Activated naive CD4-positive, alpha-beta T cell treated with anti-CD3 and anti-CD28 coated beads, Interleukin-2, amount 50 U/mL, for 72 hours (primary cell): ENCODE results near the gene OVOL2. TPM values are rescaled to one million over a fixed set of nuclear protein-coding genes. Genes with fewer than 3 reads are reported as not detected.
"Not testable (repeated sequence)": the region's sequence is repeated elsewhere in the genome, so short reads cannot be mapped to it uniquely, and the experiment has no call there.

Experiments used
- ATAC-seq, 2 donors: fragments of 150-1000 bp; cut with Tn5 transposase; 2 replicates each; pipeline ENCODE4 v1.10.0; 2021; ENCODE audit warnings: mild to moderate bottlenecking in 2 of 2, moderate library complexity in 2 of 2
- DNase-seq, 2 donors: peaks; one replicate each; pipeline ENCODE4 v3.0.0; 2021 to 2022; ENCODE audit warnings: low spot score in 2 of 2
- H3K27ac Mint-ChIP-seq, 2 donors: one replicate each; pipeline ENCODE4 v1.8.0; 2022; ENCODE audit warnings: mild to moderate bottlenecking in 2 of 2, mixed read lengths in 2 of 2
- H3K36me3 Mint-ChIP-seq, 2 donors: one replicate each; pipeline ENCODE4 v1.8.0; 2022; ENCODE audit warnings: mixed read lengths in 2 of 2
- H3K9me3 Mint-ChIP-seq, 2 donors: one replicate each; pipeline ENCODE4 v1.8.0; 2022; ENCODE audit warnings: mixed read lengths in 2 of 2
- total RNA-seq, 2 donors: library from RNA; stranded (reverse); gene quantifications; one replicate each; pipeline ENCODE4 v1.2.3, GENCODE V29; 2022

OVOL2 gene
- not detected for total RNA-seq

- Mint-ChIP-seq H3K36me3 (peaks cover 5 to 7% of the 10 kb centered on the region in 2 donors), H3K27ac (no peak within 1 kb of the TSS), H3K9me3 (no peaks in the 10 kb centered on the region)
- peak in 1 of 2 donors; percentile 7 for DNase-seq
- peak in 1 of 2 donors; percentile 21 for ATAC-seq
Observed at GRCh38 chr20:18057101-18057993, at the start of gene OVOL2. OVOL2 (minus strand) TSS chr20:18057916; CDS start chr20:18057634, 282 bp downstream.

- no peak for ATAC-seq
- no peak for DNase-seq
- Mint-ChIP-seq H3K27ac (no peak overlapping the region), H3K9me3 (peaks cover 0 to 3% of the 10 kb centered on the region in 2 donors), H3K36me3 (no peaks in the 10 kb centered on the region)
Observed at GRCh38 chr20:18103497-18103896, 45.8 kb upstream of the OVOL2 start.

- no peak overlapping the region for H3K27ac Mint-ChIP-seq
- H3K36me3 Mint-ChIP-seq, result no peaks in the 10 kb centered on the region
- H3K9me3 Mint-ChIP-seq, result peaks cover 0 to 3% of the 10 kb centered on the region in 2 donors
- DNase-seq (no peak), ATAC-seq (no peak)
Observed at GRCh38 chr20:18101125-18101810, 43.6 kb upstream of the OVOL2 start.

GRCh38 chr20:18100569-18100968 lies 42.9 kb upstream of the OVOL2 start:
- not testable (repeated sequence) for H3K36me3 Mint-ChIP-seq, H3K9me3 Mint-ChIP-seq, DNase-seq, ATAC-seq, H3K27ac Mint-ChIP-seq

GRCh38 chr20:18094191-18094590 lies 36.5 kb upstream of the OVOL2 start:
- peaks cover 0 to 3% of the 10 kb centered on the region in 2 donors for H3K9me3 Mint-ChIP-seq
- ATAC-seq (no peak), DNase-seq (no peak)
- H3K27ac Mint-ChIP-seq, result no peak overlapping the region
- H3K36me3 Mint-ChIP-seq, result no peaks in the 10 kb centered on the region

- H3K9me3 Mint-ChIP-seq, result no peaks in the 10 kb centered on the region
- H3K36me3 Mint-ChIP-seq, result no peaks in the 10 kb centered on the region
- ATAC-seq (no peak), DNase-seq (no peak)
- no peak overlapping the region for H3K27ac Mint-ChIP-seq
Observed at GRCh38 chr20:18093388-18093787, 35.7 kb upstream of the OVOL2 start.

- DNase-seq, result no peak
- H3K9me3 Mint-ChIP-seq, result no peaks in the 10 kb centered on the region
- no peaks in the 10 kb centered on the region for H3K36me3 Mint-ChIP-seq
- no peak overlapping the region for H3K27ac Mint-ChIP-seq
- ATAC-seq, result no peak
Observed at GRCh38 chr20:18092890-18093289, 35.2 kb upstream of the OVOL2 start.

- DNase-seq (no peak), ATAC-seq (no peak)
- Mint-ChIP-seq H3K9me3 (no peaks in the 10 kb centered on the region), H3K27ac (no peak overlapping the region), H3K36me3 (no peaks in the 10 kb centered on the region)
Observed at GRCh38 chr20:18091623-18092022, 33.9 kb upstream of the OVOL2 start.

- H3K9me3 Mint-ChIP-seq, result no peaks in the 10 kb centered on the region
Observed at GRCh38 chr20:18090477-18090876, 32.8 kb upstream of the OVOL2 start.

GRCh38 chr20:18090044-18090443 lies 32.3 kb upstream of the OVOL2 start:
- Mint-ChIP-seq H3K27ac (no peak overlapping the region), H3K9me3 (no peaks in the 10 kb centered on the region), H3K36me3 (no peaks in the 10 kb centered on the region)
- DNase-seq (no peak), ATAC-seq (no peak)

More at GRCh38 chr20:18090477-18090876, 32.8 kb upstream of the OVOL2 start:
- no peak for DNase-seq
- no peak overlapping the region for H3K27ac Mint-ChIP-seq
- ATAC-seq, result no peak
- H3K36me3 Mint-ChIP-seq, result no peaks in the 10 kb centered on the region

GRCh38 chr20:18088841-18089240 lies 31.1 kb upstream of the OVOL2 start:
- ATAC-seq, H3K27ac Mint-ChIP-seq, H3K9me3 Mint-ChIP-seq, DNase-seq, H3K36me3 Mint-ChIP-seq: not testable (repeated sequence)

GRCh38 chr20:18088298-18088697 lies 30.6 kb upstream of the OVOL2 start:
- ATAC-seq, H3K9me3 Mint-ChIP-seq, H3K27ac Mint-ChIP-seq, H3K36me3 Mint-ChIP-seq, DNase-seq: not testable (repeated sequence)

GRCh38 chr20:18087054-18087453 lies 29.3 kb upstream of the OVOL2 start:
- DNase-seq, result no peak
- Mint-ChIP-seq H3K9me3 (no peaks in the 10 kb centered on the region), H3K27ac (no peak overlapping the region), H3K36me3 (no peaks in the 10 kb centered on the region)
- no peak for ATAC-seq

- ATAC-seq, DNase-seq, H3K36me3 Mint-ChIP-seq, H3K27ac Mint-ChIP-seq, H3K9me3 Mint-ChIP-seq: not testable (repeated sequence)
Observed at GRCh38 chr20:18080836-18081235, 23.1 kb upstream of the OVOL2 start.

- no peak for ATAC-seq
- H3K9me3 Mint-ChIP-seq, result no peaks in the 10 kb centered on the region
- H3K27ac Mint-ChIP-seq, result no peak overlapping the region
- DNase-seq, result no peak
- H3K36me3 Mint-ChIP-seq, result no peaks in the 10 kb centered on the region
Observed at GRCh38 chr20:18079756-18080353, 22.1 kb upstream of the OVOL2 start.

GRCh38 chr20:18077157-18077556 lies 19.4 kb upstream of the OVOL2 start:
- no peak for ATAC-seq

GRCh38 chr20:18072532-18072931 lies 14.8 kb upstream of the OVOL2 start:
- H3K9me3 Mint-ChIP-seq, result no peaks in the 10 kb centered on the region
- DNase-seq, result no peak

More at GRCh38 chr20:18077157-18077556, 19.4 kb upstream of the OVOL2 start:
- no peaks in the 10 kb centered on the region for H3K36me3 Mint-ChIP-seq
- H3K9me3 Mint-ChIP-seq, result no peaks in the 10 kb centered on the region
- H3K27ac Mint-ChIP-seq, result no peak overlapping the region
- DNase-seq, result no peak

More at GRCh38 chr20:18072532-18072931, 14.8 kb upstream of the OVOL2 start:
- ATAC-seq, result no peak
- Mint-ChIP-seq H3K27ac (no peak overlapping the region), H3K36me3 (no peaks in the 10 kb centered on the region)
